Large intestine (tissue), 3 donors: ENCODE data around the gene MN1. TPM values are rescaled to one million over a fixed set of nuclear protein-coding genes. Genes with fewer than 3 reads are reported as not detected.

Source experiments
- DNase-seq, 2 donors: peaks; one replicate each; pipeline versions ENCODE4 v3.0.0 to v3.0.0-alpha.2; 2013
- H3K27ac ChIP-seq: one replicate; pipeline ENCODE4 v1.5.1; 2013; ENCODE audit warnings: low read length
- H3K27me3 ChIP-seq: 2 replicates; pipeline ENCODE4 v1.6.1; 2013; ENCODE audit warnings: low read length; ENCODE audit not compliant: control insufficient read depth, insufficient read depth
- H3K36me3 ChIP-seq: 2 replicates; pipeline ENCODE4 v1.6.1; 2013; ENCODE audit warnings: low read length; ENCODE audit not compliant: control insufficient read depth, insufficient read depth
- H3K4me1 ChIP-seq: one replicate; pipeline ENCODE4 v1.6.1; 2013; ENCODE audit warnings: low read length; ENCODE audit not compliant: control insufficient read depth, insufficient read depth
- H3K4me3 ChIP-seq: one replicate; pipeline ENCODE4 v1.5.1; 2013; ENCODE audit warnings: low read length
- H3K9me3 ChIP-seq: one replicate; pipeline ENCODE4 v1.6.1; 2013; ENCODE audit warnings: mild to moderate bottlenecking, low read depth, low read length, moderate library complexity; ENCODE audit not compliant: control insufficient read depth
- WGBS: methylation state at CpG from one replicate; pipeline ENCODE4 v1.1.5; 2013; ENCODE audit warnings: low lambda C conversion rate; ENCODE audit not compliant: insufficient coverage; 5-methylcytosine and 5-hydroxymethylcytosine counted together
- polyA plus RNA-seq: library from polyadenylated mRNA; unstranded; fragments of 120-200 nt; gene quantifications from one replicate; pipeline ENCODE4 v1.2.1, GENCODE V29; 2013

MN1 gene
- polyA plus RNA-seq, 1 donor: 5.8 TPM

GRCh38 chr22:27774200-27774599 is 27.4 kb downstream of the MN1 start:
- no CpG with 5 or more reads among the region's 9 CpGs for WGBS
- Histone ChIP-seq H3K36me3 (peaks cover 3% of the 10 kb centered on the region), H3K27me3 (peaks cover 6% of the 10 kb centered on the region), H3K9me3 (no peaks in the 10 kb centered on the region), H3K4me1 (no peaks in the 10 kb centered on the region), H3K27ac (no peak overlapping the region), H3K4me3 (no peak overlapping the region)
- DNase-seq: no peak

GRCh38 chr22:27772984-27773498 is 28.5 kb downstream of the MN1 start:
- H3K9me3 ChIP-seq: no peaks in the 10 kb centered on the region
- no peak for DNase-seq
- WGBS: no CpG with 5 or more reads among the region's 18 CpGs
- H3K27ac ChIP-seq: no peak overlapping the region
- no peaks in the 10 kb centered on the region for H3K4me1 ChIP-seq
- no peaks in the 10 kb centered on the region for H3K36me3 ChIP-seq
- H3K4me3 ChIP-seq: no peak overlapping the region
- H3K27me3 ChIP-seq: peaks cover 8% of the 10 kb centered on the region

GRCh38 chr22:27772081-27772983 is 29.2 kb downstream of the MN1 start:
- Histone ChIP-seq H3K4me1 (no peaks in the 10 kb centered on the region), H3K27ac (no peak overlapping the region), H3K36me3 (no peaks in the 10 kb centered on the region), H3K4me3 (no peak overlapping the region), H3K9me3 (no peaks in the 10 kb centered on the region), H3K27me3 (peaks cover 8% of the 10 kb centered on the region)
- no peak for DNase-seq
- WGBS: no CpG with 5 or more reads among the region's 16 CpGs

GRCh38 chr22:27771637-27772036 is 29.9 kb downstream of the MN1 start:
- H3K27me3 ChIP-seq: peaks cover 8% of the 10 kb centered on the region
- no peaks in the 10 kb centered on the region for H3K9me3 ChIP-seq
- no CpG with 5 or more reads among the region's 5 CpGs for WGBS
- H3K36me3 ChIP-seq: no peaks in the 10 kb centered on the region
- no peak for DNase-seq
- H3K4me3 ChIP-seq: no peak overlapping the region
- no peaks in the 10 kb centered on the region for H3K4me1 ChIP-seq
- H3K27ac ChIP-seq: no peak overlapping the region

- H3K27ac ChIP-seq: no peak overlapping the region
- no peak for DNase-seq
- WGBS: no CpG with 5 or more reads among the region's 3 CpGs
- no peak overlapping the region for H3K4me3 ChIP-seq
- no peaks in the 10 kb centered on the region for H3K4me1 ChIP-seq
- peaks cover 5% of the 10 kb centered on the region for H3K27me3 ChIP-seq
- H3K36me3 ChIP-seq: peaks cover 5% of the 10 kb centered on the region
- H3K9me3 ChIP-seq: no peaks in the 10 kb centered on the region
Measured at GRCh38 chr22:27769012-27769411, 32.5 kb downstream of the MN1 start.

GRCh38 chr22:27768027-27768653 is 33.4 kb downstream of the MN1 start:
- Histone ChIP-seq H3K9me3 (no peaks in the 10 kb centered on the region), H3K36me3 (peaks cover 5% of the 10 kb centered on the region), H3K27ac (no peak overlapping the region), H3K27me3 (peaks cover 5% of the 10 kb centered on the region), H3K4me1 (no peaks in the 10 kb centered on the region), H3K4me3 (no peak overlapping the region)
- DNase-seq: no peak
- no CpG with 5 or more reads among the region's 2 CpGs for WGBS

GRCh38 chr22:27766679-27767078 is 34.9 kb downstream of the MN1 start:
- DNase-seq: no peak
- WGBS: 100% methylated on average over 1 of the region's 3 CpGs
- H3K27me3 ChIP-seq: peaks cover 5% of the 10 kb centered on the region
- H3K4me1 ChIP-seq: no peaks in the 10 kb centered on the region
- no peaks in the 10 kb centered on the region for H3K9me3 ChIP-seq
- H3K4me3 ChIP-seq: no peak overlapping the region
- H3K27ac ChIP-seq: no peak overlapping the region
- peaks cover 5% of the 10 kb centered on the region for H3K36me3 ChIP-seq

- WGBS: no CpG with 5 or more reads among the region's 15 CpGs
- Histone ChIP-seq H3K9me3 (no peaks in the 10 kb centered on the region), H3K36me3 (peaks cover 5% of the 10 kb centered on the region), H3K27ac (no peak overlapping the region), H3K4me3 (no peak overlapping the region), H3K27me3 (peaks cover 5% of the 10 kb centered on the region), H3K4me1 (no peaks in the 10 kb centered on the region)
- no peak for DNase-seq
Measured at GRCh38 chr22:27765706-27766291, 35.8 kb downstream of the MN1 start.

- Histone ChIP-seq H3K4me3 (no peak overlapping the region), H3K36me3 (peaks cover 5% of the 10 kb centered on the region), H3K9me3 (no peaks in the 10 kb centered on the region), H3K4me1 (no peaks in the 10 kb centered on the region), H3K27ac (no peak overlapping the region), H3K27me3 (peaks cover 5% of the 10 kb centered on the region)
- no CpG with 5 or more reads among the region's 3 CpGs for WGBS
- DNase-seq: no peak
Measured at GRCh38 chr22:27764722-27765236, 36.8 kb downstream of the MN1 start.

GRCh38 chr22:27761665-27762064 is 39.9 kb downstream of the MN1 start:
- DNase-seq: no peak
- Histone ChIP-seq H3K27ac (no peak overlapping the region), H3K4me3 (no peak overlapping the region), H3K4me1 (no peaks in the 10 kb centered on the region), H3K9me3 (no peaks in the 10 kb centered on the region), H3K27me3 (peaks cover 3% of the 10 kb centered on the region), H3K36me3 (peaks cover 5% of the 10 kb centered on the region)
- no CpG with 5 or more reads among the region's 15 CpGs for WGBS
